ENCODE measurements around the gene UGT1A5. TPM values are rescaled to one million over a fixed set of nuclear protein-coding genes. Genes with fewer than 3 reads are reported as not detected.

UGT1A5 gene
- total RNA-seq, 1 donor from 2014 or later, result not detected

- Mint-ChIP-seq H3K9me3 (no peaks in the 10 kb centered on the region), H3K27ac (no peak overlapping the region), H3K4me1 (no peaks in the 10 kb centered on the region), H3K27me3 (ENCODE audit: low read depth) (peaks cover 16% of the 10 kb centered on the region), H3K4me3 (no peak overlapping the region), H3K36me3 (no peaks in the 10 kb centered on the region)
- no peak for DNase-seq (ENCODE audit: low spot score in 2 of 2, unreplicated experiment in 2 of 2)
- no peak for TF ChIP-seq CTCF (IDR thresholded peaks at IDR 0.05; ENCODE audit: unreplicated experiment)
These were observed 80.0 kb downstream of the UGT1A5 start for GRCh38 chr2:233792720-233793119.

GRCh38 chr2:233793465-233794127 is 80.9 kb downstream of the UGT1A5 start:
- H3K36me3 Mint-ChIP-seq, result no peaks in the 10 kb centered on the region

GRCh38 chr2:233794128-233794658 is 81.5 kb downstream of the UGT1A5 start:
- Mint-ChIP-seq H3K4me1 (no peaks in the 10 kb centered on the region), H3K36me3 (no peaks in the 10 kb centered on the region), H3K9me3 (no peaks in the 10 kb centered on the region), H3K27me3 (ENCODE audit: low read depth) (peaks cover 14% of the 10 kb centered on the region), H3K27ac (no peak overlapping the region), H3K4me3 (no peak overlapping the region)
- DNase-seq (ENCODE audit: low spot score in 2 of 2, unreplicated experiment in 2 of 2), result peak; percentile 5 to 16
- no peak for TF ChIP-seq CTCF (IDR thresholded peaks at IDR 0.05; ENCODE audit: unreplicated experiment)

More at GRCh38 chr2:233793465-233794127, 80.9 kb downstream of the UGT1A5 start:
- no peaks in the 10 kb centered on the region for H3K4me1 Mint-ChIP-seq
- H3K27ac Mint-ChIP-seq, result no peak overlapping the region
- no peak for TF ChIP-seq CTCF (IDR thresholded peaks at IDR 0.05; ENCODE audit: unreplicated experiment)
- no peaks in the 10 kb centered on the region for H3K9me3 Mint-ChIP-seq
- H3K27me3 Mint-ChIP-seq (ENCODE audit: low read depth), result peaks cover 16% of the 10 kb centered on the region
- peak in 1 of 2 experiments; percentile 30 for DNase-seq (ENCODE audit: low spot score in 2 of 2, unreplicated experiment in 2 of 2)
- H3K4me3 Mint-ChIP-seq, result no peak overlapping the region

GRCh38 chr2:233795735-233796171 is 83.0 kb downstream of the UGT1A5 start:
- no peak for TF ChIP-seq CTCF (IDR thresholded peaks at IDR 0.05; ENCODE audit: unreplicated experiment)
- DNase-seq (ENCODE audit: low spot score in 2 of 2, unreplicated experiment in 2 of 2), result peak; percentile 7 to 33

GRCh38 chr2:233796254-233796653 is 83.5 kb downstream of the UGT1A5 start:
- Mint-ChIP-seq H3K27ac (no peak overlapping the region), H3K27me3 (ENCODE audit: low read depth) (peaks cover 4% of the 10 kb centered on the region), H3K4me1 (no peaks in the 10 kb centered on the region), H3K36me3 (no peaks in the 10 kb centered on the region), H3K4me3 (no peak overlapping the region), H3K9me3 (peaks cover 6% of the 10 kb centered on the region)
- DNase-seq (ENCODE audit: low spot score in 2 of 2, unreplicated experiment in 2 of 2), result no peak
- no peak for TF ChIP-seq CTCF (IDR thresholded peaks at IDR 0.05; ENCODE audit: unreplicated experiment)

More at GRCh38 chr2:233795735-233796171, 83.0 kb downstream of the UGT1A5 start:
- H3K27me3 Mint-ChIP-seq (ENCODE audit: low read depth), result peaks cover 8% of the 10 kb centered on the region
- H3K4me3 Mint-ChIP-seq, result no peak overlapping the region
- H3K4me1 Mint-ChIP-seq, result no peaks in the 10 kb centered on the region
- H3K27ac Mint-ChIP-seq, result no peak overlapping the region
- H3K36me3 Mint-ChIP-seq, result no peaks in the 10 kb centered on the region
- peaks cover 6% of the 10 kb centered on the region for H3K9me3 Mint-ChIP-seq

Measured in mesothelial cell of epicardium (in vitro differentiated cells).